ENCODE results near the gene PLCG2. TPM values are rescaled to one million over a fixed set of nuclear protein-coding genes. Genes with fewer than 3 reads are reported as not detected.

PLCG2 gene
- polyA plus RNA-seq, 1 donor from 2014 or later: not detected

GRCh38 chr16:81860287-81861266 lies 81.5 kb downstream of the PLCG2 start:
- Histone ChIP-seq H3K27me3 (ENCODE audit: insufficient read depth, low read depth, low read length) (no peaks in the 10 kb centered on the region), H3K27ac (ENCODE audit: low read length) (no peak overlapping the region), H3K9me2 (ENCODE audit: insufficient read depth, low read length) (no peaks in the 10 kb centered on the region), H3F3A (ENCODE audit: insufficient read depth, low read length, poor library complexity, severe bottlenecking) (no peaks in the 10 kb centered on the region), H3K9me3 (ENCODE audit: low read length) (no peaks in the 10 kb centered on the region), H3K9ac (ENCODE audit: low read length) (no peak overlapping the region), H4K20me1 (ENCODE audit: insufficient read depth) (no peaks in the 10 kb centered on the region), H3K36me3 (ENCODE audit: insufficient read depth, low read length) (no peaks in the 10 kb centered on the region), H3K4me3 (ENCODE audit: low read length) (no peak overlapping the region), H3K4me2 (ENCODE audit: low read length) (no peak overlapping the region), H3K79me2 (replicated peaks; ENCODE audit: insufficient read depth, low read length) (no peaks in the 10 kb centered on the region), H2AFZ (ENCODE audit: low read depth, low read length) (no peak overlapping the region)
- TF ChIP-seq REST (IDR thresholded peaks at IDR 0.05; ENCODE audit: borderline replicate concordance) (no peak), MXI1 (conservative IDR thresholded peaks at IDR 0.05; ENCODE audit: poor library complexity, severe bottlenecking) (no peak), POLR2AphosphoS5 (IDR thresholded peaks at IDR 0.05) (no peak), RAD21 (conservative IDR thresholded peaks at IDR 0.05) (no peak), EZH2 (IDR thresholded peaks at IDR 0.05; ENCODE audit: borderline replicate concordance, insufficient read depth, low read length, poor library complexity, severe bottlenecking) (no peak), EP300 (conservative IDR thresholded peaks at IDR 0.05; ENCODE audit: poor library complexity, severe bottlenecking) (no peak)

GRCh38 chr16:81861503-81861902 lies 82.4 kb downstream of the PLCG2 start:
- H3K9me3 ChIP-seq (ENCODE audit: low read length): no peaks in the 10 kb centered on the region
- H3K9me2 ChIP-seq (ENCODE audit: insufficient read depth, low read length): no peaks in the 10 kb centered on the region
- H2AFZ ChIP-seq (ENCODE audit: low read depth, low read length): no peak overlapping the region
- no peak for TF ChIP-seq POLR2AphosphoS5 (IDR thresholded peaks at IDR 0.05)
- no peak for TF ChIP-seq RAD21 (conservative IDR thresholded peaks at IDR 0.05)
- no peak for TF ChIP-seq EZH2 (IDR thresholded peaks at IDR 0.05; ENCODE audit: borderline replicate concordance, insufficient read depth, low read length, poor library complexity, severe bottlenecking)
- TF ChIP-seq CTCF (IDR thresholded peaks at IDR 0.05; ENCODE audit: poor library complexity, severe bottlenecking): no peak
- no peak for TF ChIP-seq TAF1 (IDR thresholded peaks at IDR 0.05; ENCODE audit: low read depth)
- no peak for TF ChIP-seq MXI1 (conservative IDR thresholded peaks at IDR 0.05; ENCODE audit: poor library complexity, severe bottlenecking)
- no peak for TF ChIP-seq SMC3 (conservative IDR thresholded peaks at IDR 0.05; ENCODE audit: poor library complexity)
- no peak for TF ChIP-seq REST (IDR thresholded peaks at IDR 0.05; ENCODE audit: borderline replicate concordance)
- no peak for TF ChIP-seq EP300 (conservative IDR thresholded peaks at IDR 0.05; ENCODE audit: poor library complexity, severe bottlenecking)
- H3K9ac ChIP-seq (ENCODE audit: low read length): no peak overlapping the region
- no peaks in the 10 kb centered on the region for H3K36me3 ChIP-seq (ENCODE audit: insufficient read depth, low read length)
- H3K27me3 ChIP-seq (ENCODE audit: insufficient read depth, low read depth, low read length): no peaks in the 10 kb centered on the region
- H3K4me3 ChIP-seq (ENCODE audit: low read length): no peak overlapping the region
- H3K4me2 ChIP-seq (ENCODE audit: low read length): no peak overlapping the region
- no peaks in the 10 kb centered on the region for H4K20me1 ChIP-seq (ENCODE audit: insufficient read depth)
- no peaks in the 10 kb centered on the region for H3K79me2 ChIP-seq (replicated peaks; ENCODE audit: insufficient read depth, low read length)
- H3F3A ChIP-seq (ENCODE audit: insufficient read depth, low read length, poor library complexity, severe bottlenecking): no peaks in the 10 kb centered on the region
- no peak overlapping the region for H3K27ac ChIP-seq (ENCODE audit: low read length)
